H1 (cell line): Measurements from ENCODE around the gene STIM2. TPM values are rescaled to one million over a fixed set of nuclear protein-coding genes. Genes with fewer than 3 reads are reported as not detected.

ENCODE experiments used
- CBX8 ChIP-seq: fragments of 300-800, 300-1000 bp; sonication (generic); IDR thresholded peaks from 2 replicates; pipeline ENCODE4 v1.7.1; 2016; ENCODE audit warnings: low read depth, low read length, borderline replicate concordance
- GABPA ChIP-seq: IDR thresholded peaks from 2 replicates; pipeline ENCODE4 v1.6.1; 2011; ENCODE audit warnings: mild to moderate bottlenecking, low read length, moderate library complexity, borderline replicate concordance; ENCODE audit not compliant: insufficient read depth
- JUND ChIP-seq: IDR thresholded peaks from 2 replicates; pipeline ENCODE4 v1.6.1; 2011; ENCODE audit warnings: mild to moderate bottlenecking, improper control_type of control experiment, low read length
- KDM4A ChIP-seq: IDR thresholded peaks from one replicate; pipeline ENCODE4 v1.7.1; 2012; ENCODE audit warnings: low read depth, mild to moderate bottlenecking, moderate library complexity, low read length, inconsistent platforms; ENCODE audit not compliant: severe bottlenecking
- RAD21 ChIP-seq, 2 experiments: IDR thresholded peaks in 1 of 2; conservative IDR thresholded peaks in 1 of 2; 2 replicates each; pipeline ENCODE4 v1.6.1; 2011; ENCODE audit warnings: low read depth in 2 of 2, low read length in 2 of 2, improper control_type of control experiment in 1 of 2, inconsistent platforms in 1 of 2, mild to moderate bottlenecking in 1 of 2, moderate library complexity in 1 of 2
- RNF2 ChIP-seq: fragments of 200-900, 300-1000 bp; sonication (generic); IDR thresholded peaks from 2 replicates; pipeline ENCODE4 v1.7.1; 2016; ENCODE audit warnings: borderline replicate concordance, low read depth, mild to moderate bottlenecking, antibody characterized with exemption, low read length; ENCODE audit not compliant: poor library complexity, severe bottlenecking; ENCODE audit errors: missing control alignments
- SUZ12 ChIP-seq: fragments of 200-600 bp; sonication (generic); IDR thresholded peaks from 2 replicates; pipeline ENCODE4 v1.6.1; 2012; ENCODE audit warnings: mild to moderate bottlenecking, inconsistent platforms, low read length, moderate library complexity, mixed read lengths
- TBP ChIP-seq: IDR thresholded peaks from 2 replicates; pipeline ENCODE4 v1.6.1; 2011; ENCODE audit warnings: low read depth, low read length, improper control_type of control experiment
- polyA plus RNA-seq, 7 experiments: library from polyadenylated mRNA; depleted of rRNA in 3 of 7; stranded (reverse) in 5 of 7; unstranded in 2 of 7; fragments of >200 nt in 5 of 7; fragments of 200-250 nt in 2 of 7; gene quantifications; 1 replicate in 5 of 7; 2 replicates in 1 of 7; 4 replicates in 1 of 7; pipeline versions ENCODE4 v1.2.1 to v1.2.3, GENCODE V29; 2011 to 2013; ENCODE audit warnings: missing spikeins in 2 of 7, mixed read lengths in 2 of 7
- total RNA-seq: library from RNA; stranded (reverse); fragmentation: NEBNext Ultra II Directional; extraction: Animal tissue kit (Norgen Biotek cat#: 25700); gene quantifications from 2 replicates; pipeline ENCODE4 v1.2.1, GENCODE V29; 2021
- TF ChIP-seq, protein P1 (sequence below): fragments of 300-600 bp; sonication (generic); IDR thresholded peaks from 2 replicates; pipeline ENCODE4 v1.7.1; 2012; ENCODE audit warnings: low read length, moderate library complexity, mild to moderate bottlenecking, inconsistent platforms; ENCODE audit not compliant: insufficient replicate concordance
- TF ChIP-seq, protein P2 (sequence below): IDR thresholded peaks from 2 replicates; pipeline ENCODE4 v1.6.1; 2011; ENCODE audit warnings: low read length, improper control_type of control experiment

STIM2 gene
- total and polyA plus RNA-seq, 2 of the 8 experiments (the other 6 are each of a cell fraction or from before 2014, with no cell fraction given): 22.9 to 23.0 TPM

DNA sequence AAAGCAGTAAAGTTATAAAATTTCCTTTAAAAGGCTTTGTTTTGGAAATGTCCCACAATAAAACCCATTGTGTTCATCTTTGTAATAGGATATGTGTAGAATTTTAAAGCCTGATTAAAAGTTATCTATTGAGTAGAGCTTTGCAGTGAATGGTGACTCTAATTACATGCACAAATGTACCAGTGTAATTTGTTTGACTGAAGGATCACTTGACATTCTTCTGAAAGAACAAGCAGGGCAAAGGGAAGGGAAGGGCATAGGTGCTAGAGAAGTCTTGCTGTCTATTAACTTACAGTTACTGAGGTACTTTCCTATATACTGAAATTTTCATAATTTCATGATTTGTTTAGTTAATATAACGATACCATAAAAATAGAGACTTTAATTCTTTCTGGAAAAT, 70.8 kb downstream of the STIM2 start (continued):
- TF ChIP-seq, protein P1, sequence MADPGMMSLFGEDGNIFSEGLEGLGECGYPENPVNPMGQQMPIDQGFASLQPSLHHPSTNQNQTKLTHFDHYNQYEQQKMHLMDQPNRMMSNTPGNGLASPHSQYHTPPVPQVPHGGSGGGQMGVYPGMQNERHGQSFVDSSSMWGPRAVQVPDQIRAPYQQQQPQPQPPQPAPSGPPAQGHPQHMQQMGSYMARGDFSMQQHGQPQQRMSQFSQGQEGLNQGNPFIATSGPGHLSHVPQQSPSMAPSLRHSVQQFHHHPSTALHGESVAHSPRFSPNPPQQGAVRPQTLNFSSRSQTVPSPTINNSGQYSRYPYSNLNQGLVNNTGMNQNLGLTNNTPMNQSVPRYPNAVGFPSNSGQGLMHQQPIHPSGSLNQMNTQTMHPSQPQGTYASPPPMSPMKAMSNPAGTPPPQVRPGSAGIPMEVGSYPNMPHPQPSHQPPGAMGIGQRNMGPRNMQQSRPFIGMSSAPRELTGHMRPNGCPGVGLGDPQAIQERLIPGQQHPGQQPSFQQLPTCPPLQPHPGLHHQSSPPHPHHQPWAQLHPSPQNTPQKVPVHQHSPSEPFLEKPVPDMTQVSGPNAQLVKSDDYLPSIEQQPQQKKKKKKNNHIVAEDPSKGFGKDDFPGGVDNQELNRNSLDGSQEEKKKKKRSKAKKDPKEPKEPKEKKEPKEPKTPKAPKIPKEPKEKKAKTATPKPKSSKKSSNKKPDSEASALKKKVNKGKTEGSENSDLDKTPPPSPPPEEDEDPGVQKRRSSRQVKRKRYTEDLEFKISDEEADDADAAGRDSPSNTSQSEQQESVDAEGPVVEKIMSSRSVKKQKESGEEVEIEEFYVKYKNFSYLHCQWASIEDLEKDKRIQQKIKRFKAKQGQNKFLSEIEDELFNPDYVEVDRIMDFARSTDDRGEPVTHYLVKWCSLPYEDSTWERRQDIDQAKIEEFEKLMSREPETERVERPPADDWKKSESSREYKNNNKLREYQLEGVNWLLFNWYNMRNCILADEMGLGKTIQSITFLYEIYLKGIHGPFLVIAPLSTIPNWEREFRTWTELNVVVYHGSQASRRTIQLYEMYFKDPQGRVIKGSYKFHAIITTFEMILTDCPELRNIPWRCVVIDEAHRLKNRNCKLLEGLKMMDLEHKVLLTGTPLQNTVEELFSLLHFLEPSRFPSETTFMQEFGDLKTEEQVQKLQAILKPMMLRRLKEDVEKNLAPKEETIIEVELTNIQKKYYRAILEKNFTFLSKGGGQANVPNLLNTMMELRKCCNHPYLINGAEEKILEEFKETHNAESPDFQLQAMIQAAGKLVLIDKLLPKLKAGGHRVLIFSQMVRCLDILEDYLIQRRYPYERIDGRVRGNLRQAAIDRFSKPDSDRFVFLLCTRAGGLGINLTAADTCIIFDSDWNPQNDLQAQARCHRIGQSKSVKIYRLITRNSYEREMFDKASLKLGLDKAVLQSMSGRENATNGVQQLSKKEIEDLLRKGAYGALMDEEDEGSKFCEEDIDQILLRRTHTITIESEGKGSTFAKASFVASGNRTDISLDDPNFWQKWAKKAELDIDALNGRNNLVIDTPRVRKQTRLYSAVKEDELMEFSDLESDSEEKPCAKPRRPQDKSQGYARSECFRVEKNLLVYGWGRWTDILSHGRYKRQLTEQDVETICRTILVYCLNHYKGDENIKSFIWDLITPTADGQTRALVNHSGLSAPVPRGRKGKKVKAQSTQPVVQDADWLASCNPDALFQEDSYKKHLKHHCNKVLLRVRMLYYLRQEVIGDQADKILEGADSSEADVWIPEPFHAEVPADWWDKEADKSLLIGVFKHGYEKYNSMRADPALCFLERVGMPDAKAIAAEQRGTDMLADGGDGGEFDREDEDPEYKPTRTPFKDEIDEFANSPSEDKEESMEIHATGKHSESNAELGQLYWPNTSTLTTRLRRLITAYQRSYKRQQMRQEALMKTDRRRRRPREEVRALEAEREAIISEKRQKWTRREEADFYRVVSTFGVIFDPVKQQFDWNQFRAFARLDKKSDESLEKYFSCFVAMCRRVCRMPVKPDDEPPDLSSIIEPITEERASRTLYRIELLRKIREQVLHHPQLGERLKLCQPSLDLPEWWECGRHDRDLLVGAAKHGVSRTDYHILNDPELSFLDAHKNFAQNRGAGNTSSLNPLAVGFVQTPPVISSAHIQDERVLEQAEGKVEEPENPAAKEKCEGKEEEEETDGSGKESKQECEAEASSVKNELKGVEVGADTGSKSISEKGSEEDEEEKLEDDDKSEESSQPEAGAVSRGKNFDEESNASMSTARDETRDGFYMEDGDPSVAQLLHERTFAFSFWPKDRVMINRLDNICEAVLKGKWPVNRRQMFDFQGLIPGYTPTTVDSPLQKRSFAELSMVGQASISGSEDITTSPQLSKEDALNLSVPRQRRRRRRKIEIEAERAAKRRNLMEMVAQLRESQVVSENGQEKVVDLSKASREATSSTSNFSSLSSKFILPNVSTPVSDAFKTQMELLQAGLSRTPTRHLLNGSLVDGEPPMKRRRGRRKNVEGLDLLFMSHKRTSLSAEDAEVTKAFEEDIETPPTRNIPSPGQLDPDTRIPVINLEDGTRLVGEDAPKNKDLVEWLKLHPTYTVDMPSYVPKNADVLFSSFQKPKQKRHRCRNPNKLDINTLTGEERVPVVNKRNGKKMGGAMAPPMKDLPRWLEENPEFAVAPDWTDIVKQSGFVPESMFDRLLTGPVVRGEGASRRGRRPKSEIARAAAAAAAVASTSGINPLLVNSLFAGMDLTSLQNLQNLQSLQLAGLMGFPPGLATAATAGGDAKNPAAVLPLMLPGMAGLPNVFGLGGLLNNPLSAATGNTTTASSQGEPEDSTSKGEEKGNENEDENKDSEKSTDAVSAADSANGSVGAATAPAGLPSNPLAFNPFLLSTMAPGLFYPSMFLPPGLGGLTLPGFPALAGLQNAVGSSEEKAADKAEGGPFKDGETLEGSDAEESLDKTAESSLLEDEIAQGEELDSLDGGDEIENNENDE: no peak
- no peak for TF ChIP-seq JUND
- TF ChIP-seq CBX8: no peak
- TF ChIP-seq, protein P2, sequence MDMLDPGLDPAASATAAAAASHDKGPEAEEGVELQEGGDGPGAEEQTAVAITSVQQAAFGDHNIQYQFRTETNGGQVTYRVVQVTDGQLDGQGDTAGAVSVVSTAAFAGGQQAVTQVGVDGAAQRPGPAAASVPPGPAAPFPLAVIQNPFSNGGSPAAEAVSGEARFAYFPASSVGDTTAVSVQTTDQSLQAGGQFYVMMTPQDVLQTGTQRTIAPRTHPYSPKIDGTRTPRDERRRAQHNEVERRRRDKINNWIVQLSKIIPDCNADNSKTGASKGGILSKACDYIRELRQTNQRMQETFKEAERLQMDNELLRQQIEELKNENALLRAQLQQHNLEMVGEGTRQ: no peak
- TF ChIP-seq KDM4A: no peak
- no peak for TF ChIP-seq GABPA
- TF ChIP-seq TBP: no peak
- TF ChIP-seq SUZ12: no peak
- TF ChIP-seq RAD21 (IDR thresholded peaks at IDR 0.05 in 1 of 2, conservative IDR thresholded peaks at IDR 0.05 in 1 of 2; ENCODE audit: low read depth in 2 of 2, low read length in 2 of 2): no peak
- no peak for TF ChIP-seq RNF2
